ENCODE data around the gene MOB3A. TPM values are rescaled to one million over a fixed set of nuclear protein-coding genes. Genes with fewer than 3 reads are reported as not detected.
A peak's percentile ranks its signal among the peaks of the same experiment; 100 is the strongest.

MOB3A gene
- polyA plus RNA-seq, 1 of the 3 experiments (the other 2 are of a cell fraction): 24.1 TPM

DNA sequence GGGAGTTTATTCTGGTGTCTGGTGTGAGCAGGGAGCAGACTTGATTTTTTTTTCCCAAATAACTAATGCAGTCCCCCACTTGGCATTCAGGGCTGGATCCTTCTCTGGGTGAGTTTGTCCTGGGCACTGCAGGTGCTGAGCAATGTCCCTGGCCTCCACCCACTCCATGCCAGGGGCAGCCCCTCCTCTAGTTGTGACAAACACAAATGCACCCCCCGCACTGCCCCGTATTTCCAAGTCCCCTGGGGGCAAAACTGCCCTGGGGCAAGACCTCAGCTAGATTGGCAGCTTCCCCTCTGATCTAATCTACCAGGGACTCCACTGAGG, 6.4 kb downstream of the MOB3A start:
- Histone ChIP-seq H3K27me3 (ENCODE audit: insufficient read depth) (no peaks in the 10 kb centered on the region), H3K9me2 (no peaks in the 10 kb centered on the region), H3K9ac (no peak overlapping the region), H4K20me1 (ENCODE audit: insufficient read depth) (no peaks in the 10 kb centered on the region), H3K9me3 (no peaks in the 10 kb centered on the region), H3K36me3 (replicated peaks in 1 of 2; ENCODE audit: control insufficient read depth in 1 of 2, insufficient read depth in 2 of 2, low read length in 1 of 2) (peaks cover 0 to 15% of the 10 kb centered on the region in 2 experiments), H3K27ac (ENCODE audit: low read depth in 2 of 2, low read length in 1 of 2) (peak overlapping the region; percentile 51 to 65; a peak in 3 of 4 replicates), H3K4me3 (ENCODE audit: low read depth in 2 of 2, low read length in 1 of 2) (peak overlapping the region in 1 of 2 experiments; percentile 6; a peak in 1 of 4 replicates), H3K4me2 (peak overlapping the region; percentile 59), H3K4me1 (ENCODE audit: control insufficient read depth in 1 of 2, insufficient read depth in 2 of 2, low read depth in 1 of 2, low read length in 1 of 2) (peaks cover 21 to 28% of the 10 kb centered on the region in 2 experiments; a peak in 2 of 4 replicates), H2AFZ (ENCODE audit: low read depth) (no peak overlapping the region), H3K79me2 (ENCODE audit: insufficient read depth) (peaks cover 86% of the 10 kb centered on the region), H3F3A (replicated peaks; ENCODE audit: insufficient read depth) (peaks cover 3% of the 10 kb centered on the region)
- ChIA-PET POLR2A (no interaction called here), CTCF (interaction anchor here (1.1 to 1.2 kb wide), 2 partner anchors 20 to 70 kb away, joined by 3 read pairs; no protein-coding TSS in a partner anchor)
- 43% methylated on average over 2 of the region's 2 CpGs for WGBS (ENCODE audit: low lambda C conversion rate)
- TF ChIP-seq FOSL2 (IDR thresholded peaks at IDR 0.05; ENCODE audit: borderline replicate concordance, low read depth): no peak
- TF ChIP-seq, protein P1, sequence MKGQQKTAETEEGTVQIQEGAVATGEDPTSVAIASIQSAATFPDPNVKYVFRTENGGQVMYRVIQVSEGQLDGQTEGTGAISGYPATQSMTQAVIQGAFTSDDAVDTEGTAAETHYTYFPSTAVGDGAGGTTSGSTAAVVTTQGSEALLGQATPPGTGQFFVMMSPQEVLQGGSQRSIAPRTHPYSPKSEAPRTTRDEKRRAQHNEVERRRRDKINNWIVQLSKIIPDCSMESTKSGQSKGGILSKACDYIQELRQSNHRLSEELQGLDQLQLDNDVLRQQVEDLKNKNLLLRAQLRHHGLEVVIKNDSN (IDR thresholded peaks at IDR 0.05; ENCODE audit: borderline replicate concordance, low read depth): no peak
- no peak for TF ChIP-seq RXRA (IDR thresholded peaks at IDR 0.05; ENCODE audit: borderline replicate concordance, low read depth)
- TF ChIP-seq TEAD4 (IDR thresholded peaks at IDR 0.05; ENCODE audit: borderline replicate concordance, insufficient read depth): no peak
- TF ChIP-seq MEF2A (IDR thresholded peaks at IDR 0.05; ENCODE audit: borderline replicate concordance, low read depth): no peak
- TF ChIP-seq, protein P2, sequence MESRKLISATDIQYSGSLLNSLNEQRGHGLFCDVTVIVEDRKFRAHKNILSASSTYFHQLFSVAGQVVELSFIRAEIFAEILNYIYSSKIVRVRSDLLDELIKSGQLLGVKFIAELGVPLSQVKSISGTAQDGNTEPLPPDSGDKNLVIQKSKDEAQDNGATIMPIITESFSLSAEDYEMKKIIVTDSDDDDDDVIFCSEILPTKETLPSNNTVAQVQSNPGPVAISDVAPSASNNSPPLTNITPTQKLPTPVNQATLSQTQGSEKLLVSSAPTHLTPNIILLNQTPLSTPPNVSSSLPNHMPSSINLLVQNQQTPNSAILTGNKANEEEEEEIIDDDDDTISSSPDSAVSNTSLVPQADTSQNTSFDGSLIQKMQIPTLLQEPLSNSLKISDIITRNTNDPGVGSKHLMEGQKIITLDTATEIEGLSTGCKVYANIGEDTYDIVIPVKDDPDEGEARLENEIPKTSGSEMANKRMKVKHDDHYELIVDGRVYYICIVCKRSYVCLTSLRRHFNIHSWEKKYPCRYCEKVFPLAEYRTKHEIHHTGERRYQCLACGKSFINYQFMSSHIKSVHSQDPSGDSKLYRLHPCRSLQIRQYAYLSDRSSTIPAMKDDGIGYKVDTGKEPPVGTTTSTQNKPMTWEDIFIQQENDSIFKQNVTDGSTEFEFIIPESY (IDR thresholded peaks at IDR 0.05; ENCODE audit: borderline replicate concordance, low read depth): no peak
- DNase-seq: no peak

DNA sequence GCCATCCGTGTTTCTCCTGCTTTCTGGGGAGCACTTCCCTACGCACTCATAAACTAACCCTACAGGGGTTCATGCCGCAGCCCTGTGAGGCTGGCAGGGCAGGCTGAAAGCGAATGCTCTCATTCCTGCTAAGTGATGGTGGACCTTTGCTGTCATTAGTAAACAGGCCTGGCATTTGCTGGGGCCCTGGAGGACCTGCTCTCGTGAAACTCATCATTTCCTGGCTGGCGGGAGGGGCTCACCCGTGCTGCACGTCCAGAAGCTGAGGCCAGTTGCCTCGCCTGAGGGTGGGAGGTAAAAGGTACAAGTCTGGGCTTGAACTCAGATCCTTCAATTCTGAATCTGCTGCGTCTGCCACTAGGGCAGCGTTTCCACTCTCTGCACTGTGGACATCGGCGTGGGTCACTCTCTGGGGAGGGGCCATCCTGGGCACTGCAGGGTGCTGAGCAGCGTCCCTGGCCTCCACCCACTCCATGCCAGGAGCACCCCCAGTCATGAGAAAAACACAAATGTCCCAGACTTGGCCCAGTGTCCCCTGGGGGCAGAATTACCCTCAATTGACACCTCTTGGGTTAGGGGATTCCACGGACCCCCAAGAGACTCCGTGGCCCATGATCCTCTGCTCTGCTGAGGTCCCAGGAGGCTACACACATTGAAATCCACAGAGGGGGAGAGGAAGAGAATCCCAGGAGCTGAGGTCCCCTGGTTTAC, 7.0 kb downstream of the MOB3A start:
- TF ChIP-seq, protein P2 (IDR thresholded peaks at IDR 0.05; ENCODE audit: borderline replicate concordance, low read depth): no peak
- TF ChIP-seq RAD21 (IDR thresholded peaks at IDR 0.05; ENCODE audit: low read length): no peak
- TF ChIP-seq CHD2 (IDR thresholded peaks at IDR 0.05; ENCODE audit: low read length, partially characterized antibody): no peak
- POLR2A ChIA-PET: no interaction called here
- Histone ChIP-seq H3K9me3 (no peaks in the 10 kb centered on the region), H3K4me3 (ENCODE audit: low read depth in 2 of 2, low read length in 1 of 2) (no peak overlapping the region), H3K27me3 (ENCODE audit: insufficient read depth) (no peaks in the 10 kb centered on the region), H3F3A (replicated peaks; ENCODE audit: insufficient read depth) (peaks cover 5% of the 10 kb centered on the region), H3K4me1 (ENCODE audit: control insufficient read depth in 1 of 2, insufficient read depth in 2 of 2, low read depth in 1 of 2, low read length in 1 of 2) (peaks cover 17 to 25% of the 10 kb centered on the region in 2 experiments; a peak in 2 of 4 replicates), H2AFZ (ENCODE audit: low read depth) (no peak overlapping the region), H4K20me1 (ENCODE audit: insufficient read depth) (no peaks in the 10 kb centered on the region), H3K4me2 (peak overlapping the region; percentile 59), H3K9me2 (no peaks in the 10 kb centered on the region), H3K36me3 (replicated peaks in 1 of 2; ENCODE audit: control insufficient read depth in 1 of 2, insufficient read depth in 2 of 2, low read length in 1 of 2) (peaks cover 0 to 12% of the 10 kb centered on the region in 2 experiments), H3K27ac (ENCODE audit: low read depth in 2 of 2, low read length in 1 of 2) (peak overlapping the region; percentile 51 to 65; a peak in 2 of 4 replicates), H3K79me2 (ENCODE audit: insufficient read depth) (peaks cover 81% of the 10 kb centered on the region), H3K9ac (no peak overlapping the region)
- 92% methylated on average over 10 of the region's 16 CpGs for WGBS (ENCODE audit: low lambda C conversion rate)
- peak; percentile 67 for DNase-seq
- CTCF ChIA-PET: interaction anchor here (0.7 to 1.5 kb wide), 4 partner anchors 16 to 70 kb away, joined by 3 to 4 read pairs (median 3); no protein-coding TSS in a partner anchor
